ENCODE data around the gene TRAPPC2B.

Gene TRAPPC2B

GRCh38 chr19:57321751-57322150 lies 41.6 kb upstream of the TRAPPC2B start:
- DNase-seq (ENCODE audit: low read depth): no peak
- TF ChIP-seq CTCF (IDR thresholded peaks at IDR 0.05; ENCODE audit: low read length, missing control alignments): no peak
- H3K4me3 ChIP-seq (replicated peaks; ENCODE audit: low read depth, low read length): peak overlapping the region; percentile 66

- no peak for DNase-seq (ENCODE audit: low read depth)
- no peak overlapping the region for H3K4me3 ChIP-seq (replicated peaks; ENCODE audit: low read depth, low read length)
- no peak for TF ChIP-seq CTCF (IDR thresholded peaks at IDR 0.05; ENCODE audit: low read length, missing control alignments)
Observed at GRCh38 chr19:57324992-57325391, 38.4 kb upstream of the TRAPPC2B start.

- TF ChIP-seq CTCF (IDR thresholded peaks at IDR 0.05; ENCODE audit: low read length, missing control alignments): no peak
- no peak overlapping the region for H3K4me3 ChIP-seq (replicated peaks; ENCODE audit: low read depth, low read length)
- DNase-seq (ENCODE audit: low read depth): no peak
Observed at GRCh38 chr19:57327993-57328392, 35.4 kb upstream of the TRAPPC2B start.

- no peak overlapping the region for H3K4me3 ChIP-seq (replicated peaks; ENCODE audit: low read depth, low read length)
- peak; percentile 26 for DNase-seq (ENCODE audit: low read depth)
- no peak for TF ChIP-seq CTCF (IDR thresholded peaks at IDR 0.05; ENCODE audit: low read length, missing control alignments)
Observed at GRCh38 chr19:57334191-57334590, 29.2 kb upstream of the TRAPPC2B start.

GRCh38 chr19:57338877-57339276 lies 24.5 kb upstream of the TRAPPC2B start:
- no peak overlapping the region for H3K4me3 ChIP-seq (replicated peaks; ENCODE audit: low read depth, low read length)
- peak; percentile 13 for DNase-seq (ENCODE audit: low read depth)
- TF ChIP-seq CTCF (IDR thresholded peaks at IDR 0.05; ENCODE audit: low read length, missing control alignments): no peak

- no peak for TF ChIP-seq CTCF (IDR thresholded peaks at IDR 0.05; ENCODE audit: low read length, missing control alignments)
- no peak overlapping the region for H3K4me3 ChIP-seq (replicated peaks; ENCODE audit: low read depth, low read length)
- no peak for DNase-seq (ENCODE audit: low read depth)
Observed at GRCh38 chr19:57342582-57342981, 20.8 kb upstream of the TRAPPC2B start.

GRCh38 chr19:57348136-57348535 lies 15.2 kb upstream of the TRAPPC2B start:
- TF ChIP-seq CTCF (IDR thresholded peaks at IDR 0.05; ENCODE audit: low read length, missing control alignments): no peak
- peak; percentile 21 for DNase-seq (ENCODE audit: low read depth)
- H3K4me3 ChIP-seq (replicated peaks; ENCODE audit: low read depth, low read length): no peak overlapping the region

Data from fibroblast of pulmonary artery (primary cell).